Measurements from ENCODE around the gene TRAPPC2L.
A peak's percentile ranks its signal among the peaks of the same experiment; 100 is the strongest.
"Not testable (repeated sequence)": the region's sequence is repeated elsewhere in the genome, so short reads cannot be mapped to it uniquely, and the experiment has no call there.

TRAPPC2L gene

DNA sequence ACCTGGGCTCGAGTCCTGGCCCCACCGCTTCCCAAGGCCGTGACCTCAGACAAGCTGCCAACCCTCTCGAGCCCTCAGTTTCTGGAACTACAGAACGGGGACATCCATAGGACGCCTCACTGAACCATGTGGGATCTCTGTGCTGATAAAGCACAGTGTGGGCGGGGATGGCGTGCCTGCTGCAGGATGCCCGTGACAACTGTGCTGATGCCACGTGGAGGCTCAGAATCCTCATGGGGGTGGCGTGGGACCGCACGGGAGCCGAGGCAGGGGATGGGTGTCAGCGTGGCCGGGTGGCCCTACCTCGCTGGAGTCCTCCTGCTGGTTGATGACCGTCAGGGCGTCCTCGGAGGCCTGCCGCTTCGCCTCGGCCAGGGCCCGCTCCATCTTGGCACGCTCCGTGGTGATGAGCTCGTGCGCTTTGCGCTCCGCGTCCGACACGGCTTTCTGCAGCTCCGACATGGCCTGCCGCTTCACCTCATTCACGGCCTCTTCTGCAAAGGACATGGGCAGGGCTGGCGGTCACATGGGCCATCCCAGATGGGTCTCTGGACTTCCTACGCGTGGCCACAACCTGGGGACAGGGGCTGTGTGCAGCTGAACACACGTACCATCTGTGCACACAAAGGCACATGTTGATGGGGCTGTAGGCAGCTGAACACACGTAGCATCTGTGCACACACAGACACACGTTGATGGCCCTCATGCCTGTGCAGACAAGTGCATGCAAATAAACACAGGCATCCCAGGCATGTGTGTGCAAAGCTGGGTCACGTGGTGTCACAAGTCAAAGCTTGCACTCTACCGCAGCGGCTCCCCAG is 22.2 kb downstream of the TRAPPC2L start:
- no peak for DNase-seq (ENCODE audit: low read depth)

DNA sequence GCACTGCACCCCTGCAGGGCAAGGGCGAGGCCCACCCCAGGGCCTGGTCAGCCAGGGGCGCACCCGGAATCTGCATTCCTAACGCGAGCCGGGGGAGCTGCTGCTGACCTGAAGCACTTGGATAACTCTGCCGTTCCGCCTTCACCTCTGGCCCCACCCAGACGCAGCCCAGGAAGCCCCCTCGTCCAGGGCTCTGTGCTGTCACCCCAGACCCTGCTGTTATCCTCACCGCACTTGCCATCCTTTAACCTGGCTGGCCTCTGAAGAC is 22.8 kb downstream of the TRAPPC2L start:
- DNase-seq (ENCODE audit: low read depth) = no peak

DNA sequence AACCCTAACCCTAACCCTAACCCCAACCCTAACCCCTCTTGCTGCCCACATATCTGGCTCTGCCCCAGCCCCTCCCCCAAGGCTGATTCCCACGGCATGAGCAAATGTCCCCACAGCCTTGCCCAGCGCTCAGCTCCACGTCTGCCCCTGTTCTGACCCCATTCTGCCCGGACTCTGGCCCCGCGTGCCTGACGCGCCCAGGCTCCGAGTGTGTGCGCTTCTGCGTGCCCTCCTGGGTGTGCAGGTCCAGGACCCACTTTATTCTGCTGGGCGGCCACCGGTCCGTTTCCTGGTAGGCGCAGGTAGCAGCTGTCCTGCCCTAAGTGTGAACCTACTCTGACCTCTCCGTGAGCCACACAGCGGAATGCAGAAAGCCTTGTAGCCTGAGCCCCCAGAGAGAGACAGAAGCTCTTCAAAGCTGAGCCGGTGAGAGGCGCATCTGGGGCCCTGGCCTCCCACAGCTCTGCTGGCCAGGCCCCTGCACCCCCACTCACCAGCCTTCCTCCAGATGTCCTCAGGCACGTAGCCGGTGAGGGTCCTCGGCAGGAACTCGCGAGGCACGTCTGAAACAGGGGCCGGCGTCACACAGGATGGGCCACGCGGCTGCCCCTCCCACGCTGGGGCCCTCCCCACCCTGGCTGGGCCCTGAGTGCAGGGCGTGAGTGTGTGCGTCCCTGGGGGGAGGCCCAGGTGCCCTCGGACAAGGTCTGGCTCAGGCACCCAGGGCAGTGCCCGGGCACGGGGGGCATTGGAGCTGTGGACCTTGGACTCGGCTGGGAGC is 23.5 kb downstream of the TRAPPC2L start:
- DNase-seq (ENCODE audit: low read depth) = no peak

DNA sequence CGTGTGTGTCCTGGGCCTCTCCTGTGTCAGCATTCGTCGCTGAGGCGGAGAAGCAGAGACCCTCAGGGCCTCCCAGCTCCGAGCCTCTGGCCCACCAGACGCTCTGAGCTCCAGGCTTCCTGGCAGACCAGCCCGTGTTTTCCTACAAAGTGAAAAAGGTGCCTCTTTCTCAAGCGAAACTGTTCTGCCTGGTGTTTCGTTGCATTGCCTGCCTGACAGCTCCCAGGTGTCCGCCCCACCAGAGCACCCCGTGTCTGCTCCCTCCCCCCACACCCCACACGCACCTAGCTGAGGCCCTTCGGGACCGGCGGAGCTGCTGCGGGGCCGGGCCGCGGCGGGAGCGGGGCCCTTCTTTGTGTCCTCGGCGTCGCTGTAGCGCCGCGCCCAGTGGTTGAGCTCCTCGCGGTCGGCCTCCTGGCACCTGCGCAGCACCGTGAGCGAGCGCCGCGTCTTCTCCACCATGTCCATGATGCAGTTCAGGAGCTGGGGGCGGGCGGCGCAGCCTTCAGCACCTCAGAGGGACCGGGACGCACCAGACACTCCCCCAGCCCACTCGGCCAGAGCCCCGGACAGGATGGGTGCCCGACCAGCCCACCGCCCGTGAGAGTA is 24.2 kb downstream of the TRAPPC2L start:
- DNase-seq (ENCODE audit: low read depth) = no peak

DNA sequence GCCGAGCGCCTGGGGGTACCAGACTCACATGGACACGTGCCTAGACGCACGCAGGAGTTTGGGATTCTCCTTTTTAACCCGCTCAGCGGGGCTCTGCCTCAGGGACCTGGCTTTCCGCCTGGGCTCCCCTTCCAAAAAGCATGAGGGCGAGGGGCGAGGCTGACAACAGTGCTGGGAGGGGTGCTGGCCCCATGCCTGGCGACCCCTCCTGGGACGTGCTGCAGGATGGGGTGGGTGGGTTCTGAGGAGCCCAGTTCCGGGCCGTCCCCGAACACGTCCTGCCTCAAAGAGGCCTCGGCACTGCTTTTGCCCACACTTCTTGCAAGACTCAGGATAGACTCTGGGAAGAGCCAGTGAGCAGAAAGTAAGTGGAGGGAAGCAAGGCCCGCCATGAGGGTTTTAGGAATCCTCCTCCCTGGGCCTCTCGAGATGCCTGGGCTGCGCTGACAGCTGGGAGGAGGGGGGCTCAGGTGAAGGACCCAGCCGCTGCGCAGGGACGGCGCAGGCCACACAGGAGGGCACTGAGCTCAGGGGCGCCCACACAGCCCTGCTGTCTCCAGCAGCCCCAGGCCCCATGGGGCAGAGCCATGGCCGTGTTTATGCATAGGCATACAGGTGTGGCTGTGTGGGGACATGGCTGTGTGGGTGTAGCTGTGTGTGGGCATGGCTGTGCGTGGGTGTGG is 24.9 kb downstream of the TRAPPC2L start:
- no peak for DNase-seq (ENCODE audit: low read depth)

DNA sequence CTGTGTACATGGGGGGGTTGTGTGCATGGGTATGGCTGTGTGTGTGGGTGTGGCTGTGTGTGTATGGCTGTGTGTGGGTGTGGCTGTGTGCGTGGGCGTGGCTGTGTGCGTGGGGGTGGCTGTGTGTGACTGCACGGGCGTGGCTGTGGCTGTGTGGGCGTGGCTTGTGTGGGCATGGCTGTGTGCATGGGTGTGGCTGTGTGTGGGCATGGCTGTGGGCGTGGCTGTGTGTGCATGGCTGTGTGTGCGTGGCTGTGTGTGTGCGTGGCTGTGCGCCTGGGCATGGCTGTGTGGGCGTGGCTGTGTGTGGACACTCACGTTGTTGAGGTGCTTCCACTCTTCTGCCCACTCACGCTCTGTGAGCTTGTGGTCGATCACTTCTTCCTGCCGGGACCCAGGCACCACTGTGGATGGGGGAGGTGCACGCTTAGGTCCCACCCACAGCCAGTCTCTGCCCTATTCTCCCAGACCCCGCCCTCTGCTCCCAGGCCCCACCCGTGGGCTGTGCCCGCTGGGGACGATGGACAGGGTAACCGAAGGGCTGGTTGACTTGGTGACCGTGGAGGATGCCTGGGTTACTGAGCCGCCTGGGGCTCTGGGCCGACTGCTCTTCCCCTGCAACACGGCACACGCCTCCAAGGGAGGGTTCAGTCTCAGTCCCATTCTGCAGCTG is 25.6 kb downstream of the TRAPPC2L start:
- DNase-seq (ENCODE audit: low read depth) = no peak

DNA sequence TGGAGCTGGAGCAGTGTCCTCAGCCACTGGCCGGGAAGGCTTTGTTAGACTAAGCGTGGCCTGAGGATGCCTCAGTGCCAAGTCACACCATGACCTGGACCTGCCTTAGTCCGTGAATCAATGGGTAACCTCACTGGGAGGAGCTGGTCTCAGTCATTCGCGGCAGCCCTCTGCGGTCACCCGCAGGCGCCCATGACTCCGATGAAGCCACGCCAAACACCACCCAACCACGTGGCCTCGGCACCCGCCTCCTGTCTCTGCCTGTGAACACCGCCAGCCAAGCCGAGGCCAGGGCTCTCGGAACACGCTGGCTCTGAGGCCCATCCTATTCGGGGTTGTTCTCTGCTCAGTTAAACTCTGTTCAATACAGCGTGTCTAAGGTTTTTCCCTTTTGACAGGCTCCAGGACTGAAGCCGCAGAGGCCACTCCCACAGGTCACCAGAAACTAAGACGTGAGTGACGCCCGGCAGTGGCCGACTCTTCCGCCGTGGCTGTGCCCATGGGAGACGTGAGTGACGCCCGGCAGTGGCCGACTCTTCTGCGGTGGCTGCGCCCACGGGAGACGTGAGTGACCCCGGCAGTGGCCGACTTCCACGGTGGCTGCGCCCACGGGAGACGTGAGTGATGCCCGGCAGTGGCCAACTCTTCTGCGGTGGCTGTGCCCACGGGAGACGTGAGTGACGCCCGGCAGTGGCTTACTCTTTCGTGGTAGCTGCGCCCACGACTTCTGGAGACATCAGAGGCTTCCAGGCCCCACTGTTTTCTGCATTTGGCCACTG is 26.4 kb downstream of the TRAPPC2L start:
- DNase-seq (ENCODE audit: low read depth) = no peak

DNA sequence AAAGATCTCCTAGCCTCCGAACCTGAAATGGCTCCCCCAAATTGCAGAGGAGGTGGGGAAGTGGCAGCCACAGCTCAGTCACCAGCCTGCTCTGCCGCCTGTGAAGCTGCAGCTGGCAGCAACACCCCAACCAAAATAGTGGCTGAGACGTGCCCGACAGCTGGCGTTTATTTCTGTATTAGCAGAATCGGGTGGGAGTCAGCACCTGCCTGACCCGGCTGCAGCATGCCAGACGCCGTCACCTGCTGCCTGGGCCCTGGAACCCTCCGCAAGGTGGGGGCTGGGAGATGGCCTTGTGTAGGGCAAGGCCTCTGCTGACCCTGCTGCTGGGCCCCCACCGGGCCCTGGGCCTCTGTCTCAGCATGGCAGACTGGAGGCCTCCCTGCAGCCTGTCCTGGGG is 27.0 kb downstream of the TRAPPC2L start:
- no peak for DNase-seq (ENCODE audit: low read depth)

DNA sequence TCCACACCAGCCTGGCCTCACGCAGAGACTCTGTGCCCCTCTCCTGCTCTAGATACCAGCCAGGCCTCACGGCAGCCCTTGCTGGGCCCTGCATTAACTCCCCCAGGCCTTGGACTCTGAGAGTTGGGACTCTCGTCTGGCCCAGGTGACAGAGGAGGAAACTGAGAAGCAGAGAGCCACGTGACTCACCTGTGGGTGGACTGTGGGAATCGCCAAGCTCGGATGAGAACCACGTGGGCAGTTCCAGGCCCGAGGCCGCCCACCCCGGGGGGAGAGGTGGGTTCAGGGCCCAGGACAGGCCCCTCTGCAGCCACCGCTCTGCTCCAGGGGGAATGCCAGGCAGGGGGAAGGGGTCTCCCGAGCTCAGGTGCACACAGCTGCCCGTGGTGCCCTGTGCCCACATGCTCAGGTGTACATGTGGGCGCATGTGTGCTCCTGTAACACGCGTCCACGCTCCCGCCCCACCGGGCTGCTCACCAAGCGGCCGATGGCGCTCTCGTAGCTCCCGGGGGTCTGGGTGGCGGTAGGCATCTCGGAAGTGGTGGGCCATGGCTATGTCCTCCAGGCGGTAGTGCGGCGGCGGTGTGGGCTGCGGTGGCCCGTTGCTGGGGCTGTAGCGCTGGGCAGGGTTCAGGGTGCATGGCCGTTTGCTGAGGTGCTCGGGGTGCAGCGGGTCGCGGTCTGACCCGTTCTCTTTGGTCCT is 27.8 kb downstream of the TRAPPC2L start:
- no peak for DNase-seq (ENCODE audit: low read depth)

DNA sequence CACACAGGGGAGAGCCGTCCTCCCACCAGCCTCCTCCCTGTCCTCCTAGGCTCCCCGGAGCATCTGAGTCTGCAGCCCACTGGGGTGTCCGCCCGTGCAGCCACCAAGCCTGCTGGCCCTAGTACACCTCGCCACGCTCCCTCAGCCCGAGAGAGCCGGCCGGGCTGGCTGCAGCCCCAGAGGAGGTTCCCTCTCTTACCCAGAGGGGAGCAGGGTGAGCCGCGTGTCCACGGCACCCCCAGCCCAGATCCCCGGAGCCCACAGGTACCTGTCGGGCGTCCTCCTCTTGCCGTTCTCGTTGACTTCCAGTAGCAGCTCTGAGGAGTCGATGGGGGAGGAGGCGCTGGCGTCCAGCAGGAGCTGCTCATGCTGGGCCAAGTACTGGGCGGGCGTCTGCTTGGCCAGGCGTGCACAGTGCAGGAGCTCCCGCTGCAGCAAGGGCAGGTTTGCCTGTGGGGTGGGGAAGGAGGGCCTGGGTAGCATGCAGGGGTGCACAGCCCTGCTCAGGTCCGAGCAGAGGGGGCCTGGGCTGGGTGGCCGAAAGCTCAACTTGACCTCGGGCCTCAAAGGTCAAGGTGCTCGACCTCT is 28.9 kb downstream of the TRAPPC2L start:
- no peak for DNase-seq (ENCODE audit: low read depth)

DNA sequence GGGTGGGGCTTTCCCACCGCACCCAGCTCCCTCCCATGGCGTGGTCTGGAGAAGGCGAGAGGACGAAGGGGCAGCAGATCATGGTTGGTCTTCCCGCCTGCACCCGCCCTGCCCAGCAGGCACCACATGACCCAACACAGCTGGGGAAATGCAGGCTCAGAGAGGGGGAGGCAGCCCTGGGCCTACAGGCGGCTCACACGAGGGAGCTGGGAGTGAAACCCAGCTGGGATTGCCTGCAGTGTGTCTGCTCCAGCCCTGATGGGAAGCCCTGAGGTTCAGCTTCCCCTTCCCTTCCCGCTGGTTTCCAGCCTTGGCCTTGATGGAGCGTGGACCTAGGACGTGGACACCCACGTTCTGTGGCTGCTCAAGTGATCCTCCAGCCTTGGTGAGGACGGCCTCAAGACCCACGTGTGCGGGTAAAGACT is 29.5 kb downstream of the TRAPPC2L start:
- DNase-seq (ENCODE audit: low read depth) = no peak

DNA sequence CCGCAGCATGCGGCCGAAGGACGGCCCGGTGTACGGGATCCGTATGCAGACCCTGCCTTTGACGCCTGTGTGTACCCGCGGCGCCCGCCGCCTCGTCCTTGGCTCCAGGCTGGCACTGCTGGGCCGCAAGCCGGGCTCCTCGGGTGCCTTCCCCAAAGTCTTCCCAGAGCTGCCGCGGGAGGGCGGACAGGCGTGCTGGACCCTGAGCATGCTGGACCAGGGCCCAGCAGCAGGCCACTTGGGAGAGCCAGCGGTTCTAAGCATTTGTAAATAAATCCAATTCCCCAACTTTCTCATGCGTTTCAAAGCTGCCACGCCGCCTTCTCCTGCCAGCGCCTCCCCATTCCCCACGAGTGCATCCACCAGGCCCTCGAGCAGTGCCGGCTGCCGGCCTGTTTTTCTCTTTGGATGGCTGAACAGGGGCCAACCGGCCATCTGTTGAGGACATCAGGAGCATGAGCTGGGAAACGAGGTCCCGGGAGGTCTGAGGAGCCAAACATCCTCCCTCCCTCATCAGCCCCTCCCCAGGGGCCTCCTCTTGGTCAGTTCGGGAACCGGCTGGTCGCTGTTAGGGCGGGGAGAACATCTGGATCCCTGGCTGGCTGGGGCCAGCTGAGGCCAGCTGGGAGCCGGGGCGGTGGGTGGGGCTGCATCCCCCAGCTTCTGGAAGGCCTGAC is 30.1 kb downstream of the TRAPPC2L start:
- peak; percentile 21 for DNase-seq (ENCODE audit: low read depth)

DNA sequence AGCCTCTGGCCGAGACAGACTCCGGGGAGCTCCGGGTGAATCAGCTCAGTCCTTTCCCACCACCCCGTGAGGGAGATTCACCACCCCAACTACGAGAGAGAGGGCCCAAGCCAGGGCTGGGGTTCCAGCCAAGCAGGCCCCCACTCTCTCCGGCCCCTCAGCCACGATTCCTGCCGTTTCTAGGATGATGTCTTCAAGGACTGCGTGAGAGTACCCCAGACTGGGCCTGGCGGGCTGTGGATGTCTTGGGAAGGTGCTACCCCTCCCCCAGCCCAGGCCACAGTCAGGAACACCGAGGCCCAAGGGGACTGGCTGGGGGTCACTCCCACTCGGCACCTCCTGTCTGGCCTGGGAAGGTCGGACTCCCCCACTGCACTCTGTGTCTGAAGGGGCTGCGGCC is 31.1 kb downstream of the TRAPPC2L start:
- no peak for DNase-seq (ENCODE audit: low read depth)

DNA sequence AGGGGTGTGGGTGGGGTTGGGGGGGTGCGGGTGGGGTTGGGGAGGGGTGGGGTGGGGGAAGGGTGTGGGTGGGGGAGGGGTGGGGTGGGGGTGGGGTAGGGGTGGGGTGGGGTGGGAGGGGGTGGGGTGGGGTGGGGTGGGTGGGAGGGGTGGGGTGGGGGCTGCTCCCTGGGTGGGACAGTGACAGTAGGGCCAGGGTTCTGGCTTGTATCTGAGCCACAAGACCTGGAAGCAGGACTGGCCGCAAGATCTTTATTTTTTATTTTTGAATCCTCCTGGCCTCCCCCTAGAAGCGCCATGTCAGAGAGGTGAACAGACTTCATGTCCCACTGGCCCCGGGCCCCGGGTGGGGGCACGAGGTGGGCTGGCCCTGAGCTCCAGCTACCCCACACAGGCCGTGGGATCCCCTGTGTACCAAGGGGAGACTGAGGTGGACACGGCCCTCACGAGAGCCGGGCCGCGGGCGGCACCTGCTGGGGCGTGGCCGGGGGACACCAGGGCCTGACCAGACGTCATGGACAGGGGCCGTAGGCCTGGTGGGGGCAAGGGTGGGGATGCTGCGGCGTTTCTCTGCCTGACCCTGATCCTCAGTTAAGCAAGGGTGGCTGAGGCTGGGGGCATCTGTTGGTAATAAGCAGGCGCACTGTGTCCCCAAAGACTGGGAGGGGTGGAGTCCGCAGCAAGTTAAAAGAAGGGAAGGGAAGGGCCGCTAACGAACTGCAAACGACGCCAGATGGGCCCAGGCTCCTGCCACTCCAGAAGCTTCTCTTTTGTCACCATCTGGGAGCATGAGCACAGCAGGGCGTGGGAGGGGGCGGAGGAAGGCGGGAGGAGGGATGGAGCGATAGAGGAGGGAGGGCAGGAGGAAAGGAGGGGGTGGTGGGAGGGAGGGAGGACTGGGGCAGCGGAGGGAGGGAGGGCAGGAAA is 31.8 kb downstream of the TRAPPC2L start:
- no peak for DNase-seq (ENCODE audit: low read depth)

DNA sequence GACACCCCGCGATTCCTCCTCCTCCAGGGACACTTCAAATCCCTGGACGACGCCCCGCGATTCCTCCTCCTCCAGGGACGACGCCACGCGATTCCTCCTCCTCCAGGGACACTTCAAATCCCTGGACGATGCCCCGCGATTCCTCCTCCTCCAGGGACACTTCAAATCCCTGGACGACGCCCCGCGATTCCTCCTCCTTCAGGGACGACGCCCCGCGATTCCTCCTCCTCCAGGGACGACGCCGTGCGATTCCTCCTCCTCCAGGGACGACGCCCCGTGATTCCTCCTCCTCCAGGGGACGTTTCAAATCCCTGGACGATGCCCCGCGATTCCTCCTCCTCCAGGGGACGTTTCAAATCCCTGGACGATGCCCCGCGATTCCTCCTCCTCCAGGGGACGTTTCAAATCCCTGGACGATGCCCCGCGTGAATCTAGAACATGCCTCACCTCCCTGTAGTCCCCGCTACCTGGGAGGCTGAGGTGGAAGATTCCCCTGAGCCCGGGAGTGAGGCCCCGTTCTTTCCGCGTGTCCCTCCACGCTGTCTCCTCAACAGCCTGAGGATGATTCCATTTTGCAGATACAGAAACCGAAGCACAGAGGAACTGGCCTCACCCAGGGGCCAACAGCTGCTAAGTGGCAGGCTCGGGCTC is 32.9 kb downstream of the TRAPPC2L start:
- not testable (repeated sequence) for DNase-seq (ENCODE audit: low read depth)

DNA sequence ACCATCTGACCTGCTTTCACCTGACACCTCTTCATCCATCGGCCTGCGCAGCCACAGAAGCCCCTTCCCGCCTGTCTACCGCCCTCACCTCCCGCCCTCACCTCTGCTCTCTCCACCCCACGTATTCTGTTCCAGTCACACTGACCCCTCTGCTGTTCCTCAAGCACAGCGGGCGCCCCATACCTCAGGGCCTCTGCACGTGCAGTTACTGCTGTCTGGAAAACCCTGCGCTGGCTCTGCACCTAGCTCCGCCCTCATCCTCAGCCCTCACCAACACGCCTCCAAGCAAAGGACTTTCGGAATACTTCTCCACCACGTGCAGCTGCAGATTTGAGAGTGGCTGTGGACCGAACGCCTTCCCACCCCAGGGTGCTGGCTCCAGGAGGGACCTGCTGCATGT is 34.2 kb downstream of the TRAPPC2L start:
- no peak for DNase-seq (ENCODE audit: low read depth)

DNA sequence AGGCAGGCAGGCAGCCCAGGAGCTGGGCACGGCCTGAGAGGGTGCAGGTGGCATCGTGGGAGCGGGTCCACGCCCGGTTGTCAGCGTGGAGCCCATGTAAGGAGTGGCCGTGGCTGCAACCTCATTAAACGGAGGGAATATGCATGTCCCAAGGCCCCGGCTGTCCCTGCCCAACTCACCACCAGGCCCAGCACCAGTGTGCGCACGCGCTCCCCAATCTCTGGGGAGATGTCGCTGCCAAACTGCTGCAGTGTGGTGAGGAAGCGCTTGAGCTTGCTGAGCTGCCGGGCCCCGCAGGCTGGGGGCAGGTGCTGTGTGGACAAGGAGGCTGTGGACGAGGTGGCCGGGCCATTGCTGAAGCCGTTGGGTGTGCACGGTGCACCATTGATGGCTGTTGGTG is 35.1 kb downstream of the TRAPPC2L start:
- DNase-seq (ENCODE audit: low read depth) = no peak
